IPS-15b (cell line): ENCODE data around the gene COL12A1.

Experiments used
- H3K27me3 ChIP-seq: one replicate; pipeline ENCODE4 v1.6.1; 2013; ENCODE audit warnings: low read length; ENCODE audit not compliant: control insufficient read depth, insufficient read depth
- H3K36me3 ChIP-seq: one replicate; pipeline ENCODE4 v1.6.1; 2013; ENCODE audit warnings: low read length; ENCODE audit not compliant: control insufficient read depth, insufficient read depth
- H3K4me1 ChIP-seq: one replicate; pipeline ENCODE4 v1.6.1; 2013; ENCODE audit warnings: mild to moderate bottlenecking, low read length; ENCODE audit not compliant: control insufficient read depth, insufficient read depth
- H3K4me3 ChIP-seq: one replicate; pipeline ENCODE4 v1.5.1; 2013; ENCODE audit warnings: low read depth, low read length
- H3K9ac ChIP-seq: one replicate; pipeline ENCODE4 v1.6.1; 2013; ENCODE audit warnings: low read depth, mild to moderate bottlenecking, low read length
- H3K9me3 ChIP-seq: one replicate; pipeline ENCODE4 v1.6.1; 2013; ENCODE audit warnings: mild to moderate bottlenecking, low read length; ENCODE audit not compliant: control insufficient read depth, insufficient read depth

The COL12A1 gene

DNA sequence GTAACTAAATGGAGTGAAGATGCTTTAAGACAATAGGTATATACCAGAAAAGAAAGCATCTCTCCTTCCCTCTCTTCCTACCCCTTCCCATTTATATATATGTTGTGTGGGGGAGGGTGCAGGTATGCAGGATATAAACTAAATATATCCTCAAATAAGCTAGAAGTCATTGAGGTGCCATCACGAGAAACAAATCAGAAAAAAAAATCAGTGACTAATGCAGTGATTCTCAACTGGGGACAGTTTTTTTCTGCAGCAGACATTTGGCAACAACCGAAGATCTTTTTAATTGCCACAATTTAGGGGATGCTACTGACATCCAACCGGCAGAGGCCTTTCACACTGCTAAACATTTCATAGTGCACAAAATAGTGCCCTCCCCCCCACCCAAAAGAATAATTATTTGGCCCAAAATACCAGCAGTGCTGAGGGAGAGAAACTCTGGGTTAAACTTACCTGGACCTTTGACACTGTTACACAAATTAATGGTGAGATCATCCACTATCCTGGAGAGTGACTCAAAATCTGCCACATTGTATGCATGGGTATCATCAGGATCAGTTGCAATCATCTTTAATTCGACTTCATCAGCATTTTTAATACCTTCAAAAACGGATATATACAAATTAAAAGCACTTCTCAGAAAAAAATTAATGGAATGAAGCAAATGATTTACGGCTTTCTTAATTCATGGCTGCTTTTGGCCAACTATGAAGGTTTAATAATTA, 55.0 kb downstream of the COL12A1 start:
- H3K9ac ChIP-seq, result no peak overlapping the region
- no peaks in the 10 kb centered on the region for H3K9me3 ChIP-seq
- H3K4me3 ChIP-seq, result no peak overlapping the region
- no peaks in the 10 kb centered on the region for H3K4me1 ChIP-seq
- H3K36me3 ChIP-seq, result no peaks in the 10 kb centered on the region
- H3K27me3 ChIP-seq, result no peaks in the 10 kb centered on the region

GRCh38 chr6:75149696-75150095, 56.2 kb downstream of the COL12A1 start:
- Histone ChIP-seq H3K27me3 (no peaks in the 10 kb centered on the region), H3K36me3 (no peaks in the 10 kb centered on the region)

DNA sequence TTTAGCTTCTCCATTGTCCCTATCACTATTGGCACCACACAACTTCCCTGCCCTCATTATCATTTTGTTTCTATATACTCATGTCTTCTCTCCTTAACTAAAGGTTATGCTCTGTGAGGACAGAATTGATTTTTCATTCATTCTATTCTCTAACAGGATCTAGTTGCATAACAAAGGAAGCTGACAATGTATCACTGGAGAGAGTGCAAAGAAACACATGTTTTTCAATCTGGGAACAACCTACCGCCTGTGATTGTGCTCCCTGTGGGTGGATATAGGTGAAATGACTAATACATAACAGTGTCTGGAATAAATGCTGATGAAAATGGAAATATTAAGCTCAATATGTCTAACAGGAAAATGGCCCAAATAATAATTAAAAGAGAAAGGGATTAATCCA, 56.6 kb downstream of the COL12A1 start:
- Histone ChIP-seq H3K27me3 (no peaks in the 10 kb centered on the region), H3K36me3 (no peaks in the 10 kb centered on the region), H3K4me1 (no peaks in the 10 kb centered on the region), H3K9me3 (no peaks in the 10 kb centered on the region), H3K4me3 (no peak overlapping the region), H3K9ac (no peak overlapping the region)

More at GRCh38 chr6:75149696-75150095, 56.2 kb downstream of the COL12A1 start:
- Histone ChIP-seq H3K4me1 (no peaks in the 10 kb centered on the region), H3K9ac (no peak overlapping the region), H3K4me3 (no peak overlapping the region), H3K9me3 (no peaks in the 10 kb centered on the region)

DNA sequence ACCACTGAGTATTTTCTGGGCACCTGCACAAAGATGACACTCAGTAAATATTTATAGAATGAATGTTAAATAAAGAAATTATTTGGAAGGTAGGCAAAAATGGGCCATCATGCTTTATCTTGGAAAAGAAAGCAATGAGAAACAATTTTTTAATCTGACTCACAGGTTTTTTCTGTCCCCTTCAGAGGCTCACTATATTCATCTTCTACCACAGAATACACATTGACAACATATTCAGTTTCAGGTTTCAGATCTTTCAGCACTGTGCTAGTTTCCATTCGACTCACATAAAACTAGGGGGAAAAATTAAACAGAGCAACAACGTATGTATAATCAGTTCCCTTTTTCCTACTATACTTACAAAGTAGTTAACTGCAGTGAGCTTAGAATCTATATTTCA, 58.3 kb downstream of the COL12A1 start:
- no peak overlapping the region for H3K4me3 ChIP-seq
- no peak overlapping the region for H3K9ac ChIP-seq
- no peaks in the 10 kb centered on the region for H3K4me1 ChIP-seq
- H3K9me3 ChIP-seq, result no peaks in the 10 kb centered on the region
- no peaks in the 10 kb centered on the region for H3K27me3 ChIP-seq
- no peaks in the 10 kb centered on the region for H3K36me3 ChIP-seq

- H3K4me1 ChIP-seq, result no peaks in the 10 kb centered on the region
- H3K9ac ChIP-seq, result no peak overlapping the region
- no peaks in the 10 kb centered on the region for H3K9me3 ChIP-seq
- H3K27me3 ChIP-seq, result no peaks in the 10 kb centered on the region
- H3K4me3 ChIP-seq, result no peak overlapping the region
- no peaks in the 10 kb centered on the region for H3K36me3 ChIP-seq
These were observed 59.9 kb downstream of the COL12A1 start for GRCh38 chr6:75145976-75146375.

DNA sequence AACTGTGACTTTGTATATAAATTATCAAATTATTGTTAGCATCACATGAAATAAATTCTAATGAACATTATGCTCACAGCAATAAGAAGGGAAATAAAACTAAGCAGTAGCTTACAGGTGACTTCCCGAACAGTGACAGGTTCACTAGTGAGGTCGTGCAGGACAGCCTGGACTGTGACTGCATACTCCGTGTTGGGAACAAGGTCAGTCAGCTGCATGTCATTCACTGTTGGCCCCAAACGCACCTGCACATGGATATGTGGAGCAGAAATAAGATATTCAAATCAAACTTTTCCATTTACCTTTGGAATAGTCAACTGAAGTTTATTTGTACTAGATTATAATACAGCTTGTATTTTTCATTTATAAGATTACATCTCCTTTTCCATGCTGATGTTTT, 60.6 kb downstream of the COL12A1 start:
- no peak overlapping the region for H3K4me3 ChIP-seq
- H3K9me3 ChIP-seq, result no peaks in the 10 kb centered on the region
- H3K36me3 ChIP-seq, result no peaks in the 10 kb centered on the region
- no peaks in the 10 kb centered on the region for H3K27me3 ChIP-seq
- H3K9ac ChIP-seq, result no peak overlapping the region
- no peaks in the 10 kb centered on the region for H3K4me1 ChIP-seq

DNA sequence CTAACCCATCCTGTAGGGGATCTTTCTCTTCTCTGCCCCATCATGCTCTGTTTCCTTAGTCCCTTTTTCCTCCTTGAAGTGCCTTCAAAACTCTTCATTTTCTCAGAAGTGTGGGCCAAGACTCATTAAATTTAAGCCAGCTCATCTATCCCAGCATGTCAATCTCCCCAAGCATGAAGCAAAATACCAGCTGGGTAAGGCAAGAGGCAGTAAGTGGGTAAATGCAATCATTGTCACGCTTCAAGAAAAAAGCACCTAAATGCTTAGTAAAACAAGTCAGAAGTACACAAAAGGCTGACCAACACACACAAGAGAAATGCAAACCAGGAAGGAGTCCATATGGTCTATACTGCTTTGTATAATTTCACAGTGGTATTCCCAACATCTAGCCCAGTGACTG, 61.5 kb downstream of the COL12A1 start:
- Histone ChIP-seq H3K4me1 (no peaks in the 10 kb centered on the region), H3K36me3 (no peaks in the 10 kb centered on the region), H3K27me3 (no peaks in the 10 kb centered on the region)

DNA sequence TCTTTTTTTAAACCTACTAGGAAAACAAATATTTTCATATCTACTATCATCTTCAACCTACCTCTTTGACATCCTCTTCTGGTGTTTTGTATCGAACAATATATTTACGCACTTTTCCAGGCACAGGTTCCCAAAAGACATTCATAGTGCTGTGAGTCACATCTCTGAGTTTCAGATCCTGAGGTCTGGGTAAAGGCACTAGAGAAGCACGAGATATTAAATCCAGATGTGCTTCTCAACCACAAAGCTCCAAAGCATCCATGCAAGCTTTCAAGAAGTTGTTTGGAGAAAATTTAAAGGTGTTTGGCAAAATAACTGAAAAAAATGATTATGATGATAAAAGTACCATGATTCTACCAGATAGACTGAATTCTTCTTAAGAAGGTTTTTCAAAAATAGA, 62.7 kb downstream of the COL12A1 start:
- Histone ChIP-seq H3K27me3 (no peaks in the 10 kb centered on the region), H3K9ac (no peak overlapping the region), H3K9me3 (no peaks in the 10 kb centered on the region), H3K36me3 (no peaks in the 10 kb centered on the region), H3K4me3 (no peak overlapping the region), H3K4me1 (no peaks in the 10 kb centered on the region)

More for the DNA sequence above, 61.5 kb downstream of the COL12A1 start:
- no peak overlapping the region for H3K9ac ChIP-seq
- no peak overlapping the region for H3K4me3 ChIP-seq
- H3K9me3 ChIP-seq, result no peaks in the 10 kb centered on the region

DNA sequence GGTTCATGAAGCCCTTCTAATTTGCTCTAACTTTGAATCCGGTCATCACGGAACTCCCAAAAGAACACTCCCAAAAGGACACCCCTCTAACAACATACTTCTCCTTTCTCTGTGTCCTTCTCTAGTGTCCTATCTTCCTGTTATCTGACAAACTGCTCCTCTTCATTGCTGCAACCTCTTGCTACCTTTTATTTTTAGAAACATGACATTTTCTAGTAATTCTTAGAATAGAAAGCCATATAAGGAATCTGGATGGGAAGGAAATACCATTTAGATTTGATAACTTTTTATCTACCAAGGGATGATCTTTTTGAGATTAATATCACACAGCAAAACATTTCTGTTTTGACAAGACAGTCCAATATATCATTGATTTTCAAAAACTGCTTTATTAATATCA, 63.1 kb downstream of the COL12A1 start:
- no peaks in the 10 kb centered on the region for H3K36me3 ChIP-seq
- H3K4me3 ChIP-seq, result no peak overlapping the region
- no peak overlapping the region for H3K9ac ChIP-seq
- H3K9me3 ChIP-seq, result no peaks in the 10 kb centered on the region
- no peaks in the 10 kb centered on the region for H3K4me1 ChIP-seq
- no peaks in the 10 kb centered on the region for H3K27me3 ChIP-seq

DNA sequence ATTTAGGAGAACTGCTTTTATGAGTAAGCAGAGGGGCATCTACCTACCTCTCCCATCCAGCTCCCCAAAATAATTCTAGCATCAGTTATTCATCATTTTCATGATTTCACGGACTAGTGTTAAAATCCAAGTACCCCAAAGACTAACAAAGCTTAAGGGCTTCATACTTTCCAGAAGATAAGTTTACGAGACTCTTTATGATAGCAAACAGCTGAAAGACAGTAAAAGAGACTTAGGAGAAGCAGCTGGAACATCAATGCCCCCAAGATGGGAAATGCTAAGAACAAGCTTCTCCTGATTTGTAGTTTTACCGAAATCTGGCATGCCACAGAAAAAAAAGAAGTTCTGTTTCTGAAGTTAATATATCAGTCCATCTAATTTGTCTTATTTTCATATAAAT, 70.0 kb downstream of the COL12A1 start:
- Histone ChIP-seq H3K27me3 (no peaks in the 10 kb centered on the region), H3K9ac (no peak overlapping the region), H3K4me3 (no peak overlapping the region), H3K36me3 (no peaks in the 10 kb centered on the region), H3K4me1 (no peaks in the 10 kb centered on the region), H3K9me3 (no peaks in the 10 kb centered on the region)

GRCh38 chr6:75135450-75135849, 70.4 kb downstream of the COL12A1 start:
- Histone ChIP-seq H3K36me3 (no peaks in the 10 kb centered on the region), H3K27me3 (no peaks in the 10 kb centered on the region), H3K9me3 (no peaks in the 10 kb centered on the region), H3K4me3 (no peak overlapping the region), H3K9ac (no peak overlapping the region), H3K4me1 (no peaks in the 10 kb centered on the region)

- no peak overlapping the region for H3K9ac ChIP-seq
- H3K36me3 ChIP-seq, result no peaks in the 10 kb centered on the region
- no peaks in the 10 kb centered on the region for H3K9me3 ChIP-seq
- H3K27me3 ChIP-seq, result no peaks in the 10 kb centered on the region
- H3K4me3 ChIP-seq, result no peak overlapping the region
- no peaks in the 10 kb centered on the region for H3K4me1 ChIP-seq
These were observed 75.1 kb downstream of the COL12A1 start for GRCh38 chr6:75130784-75131183.
